GM19023 (cell line): ENCODE measurements around the gene HBD.
A peak's percentile ranks its signal among the peaks of the same experiment; 100 is the strongest.
"Not testable (repeated sequence)": the region's sequence is repeated elsewhere in the genome, so short reads cannot be mapped to it uniquely, and the experiment has no call there.

Experiments used
- ATAC-seq: cut with Tn5 transposase; IDR thresholded peaks from one replicate; pipeline ENCODE4 v1.9.1; 2021; ENCODE audit warnings: mild to moderate bottlenecking, moderate library complexity; ENCODE audit not compliant: unreplicated experiment

HBD gene

GRCh38 chr11:5234381-5234834, at the start of gene HBD:
HBD (minus strand) TSS chr11:5234483; CDS start chr11:5234433, 50 bp downstream.
- ATAC-seq: peak; percentile 58

- ATAC-seq: no peak
Observed at GRCh38 chr11:5283882-5284281, 49.6 kb upstream of the HBD start.

GRCh38 chr11:5283086-5283485, 48.8 kb upstream of the HBD start:
- no peak for ATAC-seq

- ATAC-seq: no peak
Observed at GRCh38 chr11:5282628-5283027, 48.3 kb upstream of the HBD start.

- no peak for ATAC-seq
Observed at GRCh38 chr11:5281596-5281995, 47.3 kb upstream of the HBD start.

GRCh38 chr11:5280582-5281102, 46.4 kb upstream of the HBD start:
- peak; percentile 94 for ATAC-seq

GRCh38 chr11:5279471-5280090, 45.3 kb upstream of the HBD start:
- ATAC-seq: no peak

GRCh38 chr11:5277807-5278382, 43.6 kb upstream of the HBD start:
- peak; percentile 45 for ATAC-seq

- ATAC-seq: no peak
Observed at GRCh38 chr11:5276697-5277096, 42.4 kb upstream of the HBD start.

- no peak for ATAC-seq
Observed at GRCh38 chr11:5275369-5276110, 41.3 kb upstream of the HBD start.

- no peak for ATAC-seq
Observed at GRCh38 chr11:5274395-5274794, 40.1 kb upstream of the HBD start.

GRCh38 chr11:5272395-5273017, 38.2 kb upstream of the HBD start:
- ATAC-seq: no peak

GRCh38 chr11:5269715-5270147, 35.4 kb upstream of the HBD start, which contains the start of gene HBE1:
HBE1 (minus strand) TSS chr11:5269945; CDS start chr11:5269890, 55 bp downstream.
- no peak for ATAC-seq

- no peak for ATAC-seq
Observed at GRCh38 chr11:5267033-5267563, 32.8 kb upstream of the HBD start.

GRCh38 chr11:5266609-5267008, 32.3 kb upstream of the HBD start:
- ATAC-seq: no peak

- ATAC-seq: no peak
Observed at GRCh38 chr11:5265832-5266231, 31.5 kb upstream of the HBD start.

GRCh38 chr11:5258543-5259262, 24.4 kb upstream of the HBD start:
- no peak for ATAC-seq

GRCh38 chr11:5257296-5257695, 23.0 kb upstream of the HBD start:
- no peak for ATAC-seq

- ATAC-seq: not testable (repeated sequence)
Observed at GRCh38 chr11:5254646-5255413, 20.5 kb upstream of the HBD start, which contains the start of gene HBG2. HBG2 (minus strand) TSS chr11:5254781; CDS start chr11:5254728, 53 bp downstream.
